ENCODE results near the gene NMT2.

Gene NMT2

GRCh38 chr10:15166325-15166724, 2.2 kb downstream of the NMT2 start:
- Histone ChIP-seq H3K27me3 (ENCODE audit: low read depth, low read length) (0 out of 2 replicates have a peak, but pooled peaks cover 10% of the 10 kb centered on the region), H3K4me2 (ENCODE audit: low read length) (no peak overlapping the region), H3K79me2 (ENCODE audit: low read length) (no peaks in the 10 kb centered on the region), H4K20me1 (ENCODE audit: insufficient read depth, low read length) (no peaks in the 10 kb centered on the region), H2AFZ (ENCODE audit: low read depth, low read length) (no peak overlapping the region), H3K9me3 (ENCODE audit: insufficient read depth, low read length) (no peaks in the 10 kb centered on the region), H3K4me3 (ENCODE audit: low read length) (no peak overlapping the region), H3K27ac (ENCODE audit: low read length) (no peak overlapping the region), H3K36me3 (replicated peaks; ENCODE audit: low read depth, low read length) (no peaks in the 10 kb centered on the region), H3K9ac (ENCODE audit: low read length) (no peak overlapping the region), H3K4me1 (ENCODE audit: low read length) (peaks cover 9% of the 10 kb centered on the region; the same call in 1 of the 2 replicates)
- TF ChIP-seq CTCF (IDR thresholded peaks at IDR 0.05; ENCODE audit: low read depth, low read length), result no peak
- no peak for TF ChIP-seq EZH2phosphoT487 (IDR thresholded peaks at IDR 0.05; ENCODE audit: low read depth)

GRCh38 chr10:15163253-15163828, 5.2 kb downstream of the NMT2 start:
- H3K4me3 ChIP-seq (ENCODE audit: low read length), result no peak overlapping the region
- TF ChIP-seq CTCF (IDR thresholded peaks at IDR 0.05; ENCODE audit: low read depth, low read length), result no peak
- no peak for TF ChIP-seq EZH2phosphoT487 (IDR thresholded peaks at IDR 0.05; ENCODE audit: low read depth)
- H3K27ac ChIP-seq (ENCODE audit: low read length), result no peak overlapping the region
- no peak overlapping the region for H2AFZ ChIP-seq (ENCODE audit: low read depth, low read length)
- no peaks in the 10 kb centered on the region for H3K79me2 ChIP-seq (ENCODE audit: low read length)
- no peaks in the 10 kb centered on the region for H3K36me3 ChIP-seq (replicated peaks; ENCODE audit: low read depth, low read length)
- no peaks in the 10 kb centered on the region for H3K9me3 ChIP-seq (ENCODE audit: insufficient read depth, low read length)
- 0 out of 2 replicates have a peak, but pooled peaks cover 5% of the 10 kb centered on the region for H3K27me3 ChIP-seq (ENCODE audit: low read depth, low read length)
- H4K20me1 ChIP-seq (ENCODE audit: insufficient read depth, low read length), result no peaks in the 10 kb centered on the region
- H3K9ac ChIP-seq (ENCODE audit: low read length), result no peak overlapping the region
- no peak overlapping the region for H3K4me2 ChIP-seq (ENCODE audit: low read length)
- H3K4me1 ChIP-seq (ENCODE audit: low read length), result peaks cover 9% of the 10 kb centered on the region; the same call in 1 of the 2 replicates

GRCh38 chr10:15158972-15159371, 9.5 kb downstream of the NMT2 start:
- Histone ChIP-seq H3K36me3 (replicated peaks; ENCODE audit: low read depth, low read length) (no peaks in the 10 kb centered on the region), H3K9me3 (ENCODE audit: insufficient read depth, low read length) (no peaks in the 10 kb centered on the region), H3K4me3 (ENCODE audit: low read length) (no peak overlapping the region), H3K27ac (ENCODE audit: low read length) (no peak overlapping the region), H3K9ac (ENCODE audit: low read length) (no peak overlapping the region), H2AFZ (ENCODE audit: low read depth, low read length) (no peak overlapping the region), H3K79me2 (ENCODE audit: low read length) (no peaks in the 10 kb centered on the region), H3K4me1 (ENCODE audit: low read length) (no peaks in the 10 kb centered on the region), H3K27me3 (ENCODE audit: low read depth, low read length) (no peaks in the 10 kb centered on the region), H4K20me1 (ENCODE audit: insufficient read depth, low read length) (no peaks in the 10 kb centered on the region), H3K4me2 (ENCODE audit: low read length) (no peak overlapping the region)
- TF ChIP-seq CTCF (IDR thresholded peaks at IDR 0.05; ENCODE audit: low read depth, low read length), result no peak
- no peak for TF ChIP-seq EZH2phosphoT487 (IDR thresholded peaks at IDR 0.05; ENCODE audit: low read depth)

- H3K9me3 ChIP-seq (ENCODE audit: insufficient read depth, low read length), result no peaks in the 10 kb centered on the region
- H3K27me3 ChIP-seq (ENCODE audit: low read depth, low read length), result no peaks in the 10 kb centered on the region
- no peaks in the 10 kb centered on the region for H3K36me3 ChIP-seq (replicated peaks; ENCODE audit: low read depth, low read length)
- no peaks in the 10 kb centered on the region for H3K4me1 ChIP-seq (ENCODE audit: low read length)
- no peaks in the 10 kb centered on the region for H3K79me2 ChIP-seq (ENCODE audit: low read length)
- no peaks in the 10 kb centered on the region for H4K20me1 ChIP-seq (ENCODE audit: insufficient read depth, low read length)
- TF ChIP-seq CTCF (IDR thresholded peaks at IDR 0.05; ENCODE audit: low read depth, low read length), result no peak
- TF ChIP-seq EZH2phosphoT487 (IDR thresholded peaks at IDR 0.05; ENCODE audit: low read depth), result no peak
- no peak overlapping the region for H3K4me3 ChIP-seq (ENCODE audit: low read length)
- H3K4me2 ChIP-seq (ENCODE audit: low read length), result no peak overlapping the region
- no peak overlapping the region for H2AFZ ChIP-seq (ENCODE audit: low read depth, low read length)
- no peak overlapping the region for H3K27ac ChIP-seq (ENCODE audit: low read length)
- H3K9ac ChIP-seq (ENCODE audit: low read length), result no peak overlapping the region
These were observed 10.0 kb downstream of the NMT2 start for GRCh38 chr10:15158448-15158847.
